SIG-M5 (cell line): ENCODE measurements around the gene OR52A5.
"Not testable (repeated sequence)": the region's sequence is repeated elsewhere in the genome, so short reads cannot be mapped to it uniquely, and the experiment has no call there.

Experiments
- DNase-seq: peaks from one replicate; lab custom pipeline; 2025; lab: John Stamatoyannopoulos, UW

The OR52A5 gene

GRCh38 chr11:5137996-5138395 lies at the start of gene OR52A5:
Gene OR52A5, minus strand, starts transcription at chr11:5138356. Its CDS starts 5,714 bp downstream, at chr11:5132642.
- no peak for DNase-seq

GRCh38 chr11:5178046-5178837 lies 40.1 kb upstream of the OR52A5 start:
- DNase-seq = no peak

GRCh38 chr11:5174934-5175333 lies 36.8 kb upstream of the OR52A5 start:
- DNase-seq = no peak

GRCh38 chr11:5171856-5172255 lies 33.7 kb upstream of the OR52A5 start:
- no peak for DNase-seq

GRCh38 chr11:5165898-5166297 lies 27.7 kb upstream of the OR52A5 start:
- not testable (repeated sequence) for DNase-seq

GRCh38 chr11:5164807-5165206 lies 26.7 kb upstream of the OR52A5 start:
- DNase-seq = not testable (repeated sequence)

GRCh38 chr11:5161045-5161444 lies 22.9 kb upstream of the OR52A5 start:
- DNase-seq = not testable (repeated sequence)

GRCh38 chr11:5160217-5160616 lies 22.1 kb upstream of the OR52A5 start:
- DNase-seq = not testable (repeated sequence)

- DNase-seq = no peak
Observed at GRCh38 chr11:5159806-5160205, 21.6 kb upstream of the OR52A5 start.

GRCh38 chr11:5154657-5155056 lies 16.5 kb upstream of the OR52A5 start, which contains the start of gene OR52A1:
Gene OR52A1, minus strand, starts transcription at chr11:5154757. Its CDS starts 2,388 bp downstream, at chr11:5152369.
- DNase-seq = no peak

GRCh38 chr11:5153574-5154431 lies 15.6 kb upstream of the OR52A5 start:
- DNase-seq = no peak

GRCh38 chr11:5151713-5152153 lies 13.6 kb upstream of the OR52A5 start:
- DNase-seq = no peak

GRCh38 chr11:5144206-5144605 lies 6.0 kb upstream of the OR52A5 start:
- DNase-seq = not testable (repeated sequence)

GRCh38 chr11:5137014-5137413 lies 1.1 kb downstream of the OR52A5 start:
- no peak for DNase-seq

GRCh38 chr11:5136261-5136660 lies 1.9 kb downstream of the OR52A5 start:
- DNase-seq = no peak

- no peak for DNase-seq
Observed at GRCh38 chr11:5131584-5132335, 6.4 kb downstream of the OR52A5 start.

GRCh38 chr11:5129457-5129877 lies 8.7 kb downstream of the OR52A5 start:
- DNase-seq = no peak

- DNase-seq = no peak
Observed at GRCh38 chr11:5124891-5125620, 13.1 kb downstream of the OR52A5 start.

- no peak for DNase-seq
Observed at GRCh38 chr11:5123802-5124521, 14.2 kb downstream of the OR52A5 start.

- no peak for DNase-seq
Observed at GRCh38 chr11:5118893-5119292, 19.3 kb downstream of the OR52A5 start.

- no peak for DNase-seq
Observed at GRCh38 chr11:5117588-5117987, 20.6 kb downstream of the OR52A5 start.
